ENCODE data around the gene CUX1. TPM values are rescaled to one million over a fixed set of nuclear protein-coding genes. Genes with fewer than 3 reads are reported as not detected.

CUX1 gene
- total and polyA plus RNA-seq, 10 of the 15 experiments (the other 5 are each of a cell fraction or from before 2014, with no cell fraction given), result 6.1 to 48.6 (median 25.9) TPM

- TF ChIP-seq STAT1 (conservative IDR thresholded peaks at IDR 0.05), result no peak
Measured at GRCh38 chr7:102000123-102000522, 182.7 kb downstream of the CUX1 start (continued).

GRCh38 chr7:102004229-102004628 lies 186.8 kb downstream of the CUX1 start:
- intact Hi-C loops (cut with micrococcal nuclease; ENCODE audit: unreplicated experiment), result no loop called here
- BruUV-seq (replicated peaks), result no TSS peak
- H3K4me2 ChIP-seq (ENCODE audit: control insufficient read depth, insufficient read depth), result no peak overlapping the region
- RAD21 ChIA-PET (ENCODE audit: unreplicated experiment), result interaction anchor here (1.6 kb wide), 1 partner anchor 12 kb away, joined by 8 read pairs; no protein-coding TSS in a partner anchor
- no peak for FAIRE-seq
- no peak overlapping the region for H2AFZ ChIP-seq (ENCODE audit: control insufficient read depth, low read depth, low read length)
- H3K36me3 ChIP-seq (ENCODE audit: control insufficient read depth in 2 of 2, insufficient read depth in 2 of 2, low read length in 1 of 2), result peaks cover 0 to 1% of the 10 kb centered on the region in 2 experiments; a peak in 2 of 4 replicates
- H3K4me3 ChIP-seq, result no peak overlapping the region
- no peak overlapping the region for H3K27ac ChIP-seq (ENCODE audit: control insufficient read depth, insufficient read depth)
- CTCF ChIA-PET, result interaction anchor here (0.8 to 2.3 kb wide), 4 partner anchors 13 to 148 kb away, joined by 3 to 8 read pairs (median 3); no protein-coding TSS in a partner anchor
- POLR2A ChIA-PET, result interaction anchor here (1.4 kb wide), 1 partner anchor 18 kb away, joined by 4 read pairs; no protein-coding TSS in a partner anchor
- peaks cover 13% of the 10 kb centered on the region for H3K4me1 ChIP-seq (ENCODE audit: control insufficient read depth, insufficient read depth, low read length)
- H4K20me1 ChIP-seq (ENCODE audit: control insufficient read depth, insufficient read depth), result no peaks in the 10 kb centered on the region
- ATAC-seq, result no peak
- no peaks in the 10 kb centered on the region for H3K9me3 ChIP-seq (replicated peaks; ENCODE audit: control insufficient read depth, insufficient read depth, low read length)
- H3K79me2 ChIP-seq (ENCODE audit: control insufficient read depth, insufficient read depth, low read length), result peaks cover 1% of the 10 kb centered on the region; the same call in 1 of the 2 replicates
- SMC1A ChIA-PET (ENCODE audit: uncharacterized antibody, unreplicated experiment), result interaction anchor here (0.6 to 4.6 kb wide), 3 partner anchors 10 to 50 kb away, joined by 3 to 22 read pairs (median 4); no protein-coding TSS in a partner anchor
- H3K9ac ChIP-seq (ENCODE audit: control insufficient read depth, insufficient read depth, low read length), result no peak overlapping the region
- no peak for DNase-seq (ENCODE audit: low read depth, low spot score)
- no peak for TF ChIP-seq MTA3 (IDR thresholded peaks at IDR 0.05; ENCODE audit: borderline replicate concordance, low read length)
- no peak for TF ChIP-seq SREBF2 (IDR thresholded peaks at IDR 0.05; ENCODE audit: low read length)
- no peak for TF ChIP-seq IRF4 (IDR thresholded peaks at IDR 0.05; ENCODE audit: low read depth, low read length)
- no peak for TF ChIP-seq STAT1 (conservative IDR thresholded peaks at IDR 0.05)
- TF ChIP-seq YBX1 (IDR thresholded peaks at IDR 0.05), result no peak
- TF ChIP-seq CHD1 (IDR thresholded peaks at IDR 0.05; ENCODE audit: low read depth, low read length), result no peak
- no peak for TF ChIP-seq EGR1 (IDR thresholded peaks at IDR 0.05; ENCODE audit: borderline replicate concordance in 1 of 2, low read depth in 2 of 2, low read length in 2 of 2)
- no peak for TF ChIP-seq PBX3 (IDR thresholded peaks at IDR 0.05; ENCODE audit: insufficient replicate concordance, low read depth, low read length)
- no peak for TF ChIP-seq TBL1XR1 (IDR thresholded peaks at IDR 0.05; ENCODE audit: low read depth, low read length)
- TF ChIP-seq, protein P1, sequence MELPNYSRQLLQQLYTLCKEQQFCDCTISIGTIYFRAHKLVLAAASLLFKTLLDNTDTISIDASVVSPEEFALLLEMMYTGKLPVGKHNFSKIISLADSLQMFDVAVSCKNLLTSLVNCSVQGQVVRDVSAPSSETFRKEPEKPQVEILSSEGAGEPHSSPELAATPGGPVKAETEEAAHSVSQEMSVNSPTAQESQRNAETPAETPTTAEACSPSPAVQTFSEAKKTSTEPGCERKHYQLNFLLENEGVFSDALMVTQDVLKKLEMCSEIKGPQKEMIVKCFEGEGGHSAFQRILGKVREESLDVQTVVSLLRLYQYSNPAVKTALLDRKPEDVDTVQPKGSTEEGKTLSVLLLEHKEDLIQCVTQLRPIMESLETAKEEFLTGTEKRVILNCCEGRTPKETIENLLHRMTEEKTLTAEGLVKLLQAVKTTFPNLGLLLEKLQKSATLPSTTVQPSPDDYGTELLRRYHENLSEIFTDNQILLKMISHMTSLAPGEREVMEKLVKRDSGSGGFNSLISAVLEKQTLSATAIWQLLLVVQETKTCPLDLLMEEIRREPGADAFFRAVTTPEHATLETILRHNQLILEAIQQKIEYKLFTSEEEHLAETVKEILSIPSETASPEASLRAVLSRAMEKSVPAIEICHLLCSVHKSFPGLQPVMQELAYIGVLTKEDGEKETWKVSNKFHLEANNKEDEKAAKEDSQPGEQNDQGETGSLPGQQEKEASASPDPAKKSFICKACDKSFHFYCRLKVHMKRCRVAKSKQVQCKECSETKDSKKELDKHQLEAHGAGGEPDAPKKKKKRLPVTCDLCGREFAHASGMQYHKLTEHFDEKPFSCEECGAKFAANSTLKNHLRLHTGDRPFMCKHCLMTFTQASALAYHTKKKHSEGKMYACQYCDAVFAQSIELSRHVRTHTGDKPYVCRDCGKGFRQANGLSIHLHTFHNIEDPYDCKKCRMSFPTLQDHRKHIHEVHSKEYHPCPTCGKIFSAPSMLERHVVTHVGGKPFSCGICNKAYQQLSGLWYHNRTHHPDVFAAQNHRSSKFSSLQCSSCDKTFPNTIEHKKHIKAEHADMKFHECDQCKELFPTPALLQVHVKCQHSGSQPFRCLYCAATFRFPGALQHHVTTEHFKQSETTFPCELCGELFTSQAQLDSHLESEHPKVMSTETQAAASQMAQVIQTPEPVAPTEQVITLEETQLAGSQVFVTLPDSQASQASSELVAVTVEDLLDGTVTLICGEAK (IDR thresholded peaks at IDR 0.05; ENCODE audit: borderline replicate concordance), result no peak
- no peak for TF ChIP-seq ETV6 (conservative IDR thresholded peaks at IDR 0.05 in 1 of 2, IDR thresholded peaks at IDR 0.05 in 1 of 2; ENCODE audit: borderline replicate concordance in 1 of 2, low read depth in 1 of 2)
- TF ChIP-seq ATF2 (IDR thresholded peaks at IDR 0.05; ENCODE audit: low read length), result no peak
- TF ChIP-seq SMAD5 (IDR thresholded peaks at IDR 0.05; ENCODE audit: low read depth), result no peak
- in situ Hi-C loops (cut with MboI), result no loop called here
- WGBS (ENCODE audit: insufficient coverage, insufficient replicate concordance, low lambda C conversion rate, missing lambda C conversion rate), result 58% methylated on average over 4 of the region's 4 CpGs
- H3K27me3 ChIP-seq (replicated peaks in 1 of 2; ENCODE audit: control insufficient read depth in 2 of 2, insufficient read depth in 2 of 2, low read length in 1 of 2), result no peaks in the 10 kb centered on the region
